A673 (cell line): ENCODE results near the gene CDC42BPB. TPM values are rescaled to one million over a fixed set of nuclear protein-coding genes. Genes with fewer than 3 reads are reported as not detected.

ENCODE experiments used
- BruUV-seq: library from RNA; stranded (reverse); fragments of 400-500 nt; replicated peaks from 2 replicates; lab custom pipeline; 2021; lab: Mats Ljungman, UMichigan
- CTCF ChIA-PET: fragments of 300-600 bp; sonication (Branson Sonifier 250); formaldehyde crosslinking; loops from one replicate; lab custom pipeline; 2022; ENCODE audit warnings: antibody characterized with exemption; lab: Charles Lee
- POLR2A ChIA-PET: fragments of 300-600 bp; sonication (Branson Sonifier 250); formaldehyde crosslinking; loops from one replicate; lab custom pipeline; 2022; ENCODE audit warnings: antibody characterized with exemption; ENCODE audit not compliant: low non-redundant PET; lab: Charles Lee
- DNase-seq: peaks from one replicate; pipeline ENCODE4 v3.0.0-alpha.2; 2015; ENCODE audit warnings: low spot score
- H3K27ac ChIP-seq: fragments of 200-600 bp; sonication (generic); 2 replicates; pipeline ENCODE4 v1.5.1; 2016; ENCODE audit warnings: mixed run types, low read depth, mild to moderate bottlenecking, mixed read lengths, antibody characterized with exemption, low read length; ENCODE audit not compliant: poor library complexity, severe bottlenecking
- H3K27me3 ChIP-seq: fragments of 200-600 bp; sonication (generic); replicated peaks from 2 replicates; pipeline ENCODE4 v1.6.1; 2017; ENCODE audit warnings: mixed run types, low read depth, mild to moderate bottlenecking, mixed read lengths, antibody characterized with exemption, low read length; ENCODE audit not compliant: insufficient read depth, poor library complexity
- H3K36me3 ChIP-seq: fragments of 200-600 bp; sonication (generic); 2 replicates; pipeline ENCODE4 v1.6.1; 2016; ENCODE audit warnings: mixed run types, mild to moderate bottlenecking, mixed read lengths, antibody characterized with exemption, low read length; ENCODE audit not compliant: insufficient read depth, poor library complexity, severe bottlenecking
- H3K4me1 ChIP-seq: fragments of 200-600 bp; sonication (generic); 2 replicates; pipeline ENCODE4 v1.6.1; 2017; ENCODE audit warnings: mixed run types, mild to moderate bottlenecking, mixed read lengths, antibody characterized with exemption, low read length; ENCODE audit not compliant: insufficient read depth, poor library complexity, severe bottlenecking
- H3K4me3 ChIP-seq: fragments of 200-600 bp; sonication (generic); 2 replicates; pipeline ENCODE4 v1.5.1; 2016; ENCODE audit warnings: low read depth, mixed run types, mild to moderate bottlenecking, mixed read lengths, low read length; ENCODE audit not compliant: poor library complexity, severe bottlenecking
- H3K9me3 ChIP-seq: fragments of 200-600 bp; sonication (generic); 2 replicates; pipeline ENCODE4 v1.6.1; 2016; ENCODE audit warnings: mixed run types, low read depth, mild to moderate bottlenecking, mixed read lengths, antibody characterized with exemption, low read length; ENCODE audit not compliant: poor library complexity, severe bottlenecking
- EZH2 ChIP-seq: fragments of 200-600 bp; sonication (generic); IDR thresholded peaks from 2 replicates; pipeline ENCODE4 v1.6.1; 2017; ENCODE audit warnings: borderline replicate concordance, low read depth, mild to moderate bottlenecking, mixed read lengths, antibody characterized with exemption, low read length; ENCODE audit not compliant: poor library complexity, severe bottlenecking
- intact Hi-C: fragments of 100-400 bp; cut with micrococcal nuclease; formaldehyde crosslinking; loops from one replicate; pipeline ENCODE4 v1.10.0; 2022; ENCODE audit not compliant: unreplicated experiment
- total RNA-seq: library from RNA; stranded (reverse); gene quantifications from 2 replicates; pipeline ENCODE4 v1.2.3, GENCODE V29; 2021
- TF ChIP-seq, protein P1 (sequence below): fragments of 300-800, 200-600 bp; sonication (generic); conservative IDR thresholded peaks from 2 replicates; pipeline ENCODE4 v1.5.1; 2017; ENCODE audit warnings: low read depth, mild to moderate bottlenecking, antibody characterized with exemption, low read length, moderate library complexity, mixed read lengths

The CDC42BPB gene
- total RNA-seq, 1 experiment from 2014 or later: 103 TPM

DNA sequence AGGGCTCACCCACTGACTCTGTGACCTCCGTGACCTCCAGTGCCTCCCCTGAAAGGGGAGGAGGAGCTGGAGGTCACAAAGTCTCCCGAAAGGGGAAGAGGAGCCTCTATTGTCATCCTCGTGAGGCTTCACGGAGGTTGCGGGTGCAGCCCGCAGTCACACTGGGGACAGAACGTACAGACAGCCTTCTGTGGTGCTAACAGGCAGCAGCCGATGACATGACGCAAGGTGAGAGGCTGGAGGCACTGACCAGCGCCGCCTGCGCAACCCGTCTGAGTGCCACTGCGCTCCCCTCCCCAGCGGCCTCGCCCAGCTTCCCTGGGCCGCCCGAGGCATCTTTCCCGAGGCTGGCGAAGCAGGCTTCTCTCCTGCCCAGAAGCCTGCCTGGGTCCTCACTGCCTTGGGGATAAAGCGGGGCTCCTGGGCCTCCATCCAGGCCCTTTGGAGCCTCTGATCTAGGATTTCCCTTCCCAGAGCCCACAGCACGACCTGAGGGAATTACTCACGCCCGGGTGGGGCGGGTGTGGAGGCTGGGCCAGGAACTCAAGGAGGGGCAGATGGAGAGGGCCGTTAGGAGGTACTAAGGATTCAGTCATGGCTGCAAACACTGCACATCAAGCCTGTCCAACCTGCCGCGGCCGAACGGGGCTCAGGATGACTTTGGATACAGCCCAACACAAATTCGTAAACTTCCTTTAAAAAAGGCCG lies 14.3 kb upstream of the CDC42BPB start:
- ChIA-PET CTCF (no interaction called here), POLR2A (no interaction called here)
- intact Hi-C loops: no loop called here
- no TSS peak for BruUV-seq
- Histone ChIP-seq H3K27me3 (no peaks in the 10 kb centered on the region), H3K9me3 (no peaks in the 10 kb centered on the region), H3K27ac (no peak overlapping the region), H3K4me1 (no peaks in the 10 kb centered on the region), H3K36me3 (no peaks in the 10 kb centered on the region), H3K4me3 (no peak overlapping the region)
- TF ChIP-seq, protein P1, sequence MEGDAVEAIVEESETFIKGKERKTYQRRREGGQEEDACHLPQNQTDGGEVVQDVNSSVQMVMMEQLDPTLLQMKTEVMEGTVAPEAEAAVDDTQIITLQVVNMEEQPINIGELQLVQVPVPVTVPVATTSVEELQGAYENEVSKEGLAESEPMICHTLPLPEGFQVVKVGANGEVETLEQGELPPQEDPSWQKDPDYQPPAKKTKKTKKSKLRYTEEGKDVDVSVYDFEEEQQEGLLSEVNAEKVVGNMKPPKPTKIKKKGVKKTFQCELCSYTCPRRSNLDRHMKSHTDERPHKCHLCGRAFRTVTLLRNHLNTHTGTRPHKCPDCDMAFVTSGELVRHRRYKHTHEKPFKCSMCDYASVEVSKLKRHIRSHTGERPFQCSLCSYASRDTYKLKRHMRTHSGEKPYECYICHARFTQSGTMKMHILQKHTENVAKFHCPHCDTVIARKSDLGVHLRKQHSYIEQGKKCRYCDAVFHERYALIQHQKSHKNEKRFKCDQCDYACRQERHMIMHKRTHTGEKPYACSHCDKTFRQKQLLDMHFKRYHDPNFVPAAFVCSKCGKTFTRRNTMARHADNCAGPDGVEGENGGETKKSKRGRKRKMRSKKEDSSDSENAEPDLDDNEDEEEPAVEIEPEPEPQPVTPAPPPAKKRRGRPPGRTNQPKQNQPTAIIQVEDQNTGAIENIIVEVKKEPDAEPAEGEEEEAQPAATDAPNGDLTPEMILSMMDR: no peak
- no peak for TF ChIP-seq EZH2
- no peak for DNase-seq

DNA sequence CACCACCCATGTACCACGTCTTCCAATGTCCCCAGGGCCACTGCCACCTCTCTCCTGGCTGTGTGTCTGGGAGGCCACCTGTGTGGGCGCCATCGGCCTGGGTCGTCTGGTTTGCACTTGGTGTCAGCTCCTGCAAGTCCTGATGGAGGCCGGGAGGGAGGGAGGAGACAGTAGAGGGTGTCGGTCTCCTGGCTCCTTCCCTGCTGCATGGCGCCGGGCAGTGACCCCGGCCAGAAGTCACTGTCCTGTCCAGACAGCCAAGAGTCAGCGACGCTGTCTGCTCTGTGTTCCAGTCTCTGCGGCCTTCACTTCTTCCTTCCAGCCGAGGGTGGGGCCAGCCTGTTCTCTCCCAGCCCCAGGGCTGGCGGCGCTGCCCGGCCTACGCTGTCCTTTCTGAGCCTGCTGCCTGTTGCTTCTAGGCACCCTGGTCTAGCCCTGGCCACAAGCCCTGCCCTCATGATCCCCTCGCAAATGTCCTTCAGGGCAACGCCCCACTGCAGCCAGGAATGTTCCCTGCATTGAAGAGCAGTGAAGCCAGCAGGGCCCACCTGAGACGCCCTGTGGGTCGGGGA lies 13.7 kb upstream of the CDC42BPB start:
- TF ChIP-seq, protein P1: no peak
- TF ChIP-seq EZH2: no peak
- Histone ChIP-seq H3K4me3 (no peak overlapping the region), H3K4me1 (no peaks in the 10 kb centered on the region), H3K36me3 (no peaks in the 10 kb centered on the region), H3K27ac (no peak overlapping the region), H3K9me3 (no peaks in the 10 kb centered on the region), H3K27me3 (no peaks in the 10 kb centered on the region)
- POLR2A ChIA-PET: no interaction called here
- BruUV-seq: no TSS peak
- intact Hi-C loops: no loop called here
- no peak for DNase-seq
- CTCF ChIA-PET: no interaction called here

DNA sequence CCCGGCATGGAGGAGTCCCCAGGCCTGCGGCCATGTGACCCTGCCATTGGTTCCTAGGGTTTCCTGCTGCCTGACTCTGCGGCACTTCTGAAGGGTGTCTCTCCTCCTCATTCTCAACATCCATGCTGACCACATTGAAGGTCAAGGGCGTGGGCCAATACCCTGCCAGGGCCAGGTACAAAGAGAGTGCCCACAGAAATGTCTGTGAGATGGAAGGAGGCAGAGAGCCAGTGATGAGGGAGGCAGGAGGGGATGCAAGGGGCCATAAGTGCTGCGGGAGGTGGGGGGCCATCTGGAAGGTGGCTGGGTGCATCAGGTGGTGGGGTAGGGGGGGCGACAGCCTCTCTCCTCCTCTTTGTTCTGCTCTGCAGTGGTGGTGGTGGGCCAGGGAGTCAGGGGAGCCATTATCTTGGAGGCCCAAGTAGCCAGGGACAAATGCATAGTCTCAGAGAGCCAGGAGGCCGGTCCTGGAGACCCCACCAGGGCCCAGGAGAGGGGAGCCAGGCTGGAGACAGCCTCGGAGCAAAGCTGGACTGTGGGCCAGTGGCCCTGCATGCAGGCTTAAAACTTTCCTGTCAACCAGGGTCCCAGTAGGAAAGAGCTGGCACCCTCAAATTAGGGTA lies 13.0 kb upstream of the CDC42BPB start:
- DNase-seq: no peak
- H3K27ac ChIP-seq: no peak overlapping the region
- intact Hi-C loops: no loop called here
- no peak for TF ChIP-seq EZH2
- TF ChIP-seq, protein P1: no peak
- H3K36me3 ChIP-seq: no peaks in the 10 kb centered on the region
- no peak overlapping the region for H3K4me3 ChIP-seq
- no peaks in the 10 kb centered on the region for H3K4me1 ChIP-seq
- H3K9me3 ChIP-seq: no peaks in the 10 kb centered on the region
- ChIA-PET CTCF (no interaction called here), POLR2A (no interaction called here)
- no peaks in the 10 kb centered on the region for H3K27me3 ChIP-seq
- BruUV-seq: no TSS peak
